ENCODE results near the gene LHX6. TPM values are rescaled to one million over a fixed set of nuclear protein-coding genes. Genes with fewer than 3 reads are reported as not detected.

The LHX6 gene
- total and polyA plus RNA-seq, 3 donors from 2014 or later: 8.8 to 11.5 (median 8.8) TPM

GRCh38 chr9:122164286-122164685 lies 64.5 kb downstream of the LHX6 start:
- no peak overlapping the region for H3K27ac ChIP-seq
- peak; percentile 26 for DNase-seq
- no peaks in the 10 kb centered on the region for H3K36me3 ChIP-seq (ENCODE audit: low read depth, missing control alignments)
- H3K9me3 ChIP-seq: no peaks in the 10 kb centered on the region
- no peak for TF ChIP-seq POLR2A (IDR thresholded peaks at IDR 0.05)
- TF ChIP-seq CTCF (IDR thresholded peaks at IDR 0.05): no peak
- intact Hi-C loops (cut with DNase I; ENCODE audit: low total_unique reads): no loop called here
- H3K27me3 ChIP-seq: no peaks in the 10 kb centered on the region
- 33 to 51% methylated on average over 2 of the region's 2 CpGs for WGBS, 2 donors
- H3K4me1 ChIP-seq: no peaks in the 10 kb centered on the region
- no peak overlapping the region for H3K4me3 ChIP-seq

GRCh38 chr9:122162415-122162814 lies 66.3 kb downstream of the LHX6 start:
- intact Hi-C loops (cut with DNase I; ENCODE audit: low total_unique reads): no loop called here
- no peaks in the 10 kb centered on the region for H3K36me3 ChIP-seq (ENCODE audit: low read depth, missing control alignments)
- H3K4me1 ChIP-seq: peaks cover 11% of the 10 kb centered on the region
- no peaks in the 10 kb centered on the region for H3K9me3 ChIP-seq
- no peak for TF ChIP-seq CTCF (IDR thresholded peaks at IDR 0.05)
- TF ChIP-seq POLR2A (IDR thresholded peaks at IDR 0.05): no peak
- no peak overlapping the region for H3K4me3 ChIP-seq
- DNase-seq: no peak
- H3K27ac ChIP-seq: no peak overlapping the region
- no peaks in the 10 kb centered on the region for H3K27me3 ChIP-seq

GRCh38 chr9:122159925-122160246 lies 68.9 kb downstream of the LHX6 start:
- Histone ChIP-seq H3K4me3 (peak overlapping the region; percentile 92 to 99), H3K27me3 (no peaks in the 10 kb centered on the region), H3K36me3 (ENCODE audit: low read depth, missing control alignments) (no peaks in the 10 kb centered on the region), H3K9me3 (no peaks in the 10 kb centered on the region), H3K27ac (no peak overlapping the region), H3K4me1 (peaks cover 11% of the 10 kb centered on the region)
- TF ChIP-seq CTCF (IDR thresholded peaks at IDR 0.05): no peak
- no peak for TF ChIP-seq POLR2A (IDR thresholded peaks at IDR 0.05)
- DNase-seq: no peak
- intact Hi-C loops (cut with DNase I; ENCODE audit: low total_unique reads): no loop called here
- 11 to 15% methylated on average over 5 to 6 of the region's 6 CpGs for WGBS, 2 donors

GRCh38 chr9:122159026-122159924 lies 69.5 kb downstream of the LHX6 start, which contains the start of the genes MORN5 and NDUFA8:
Gene MORN5 (plus strand): TSS chr9:122159908. CDS start chr9:122159973, 65 bp downstream.
Gene NDUFA8 (minus strand): TSS chr9:122159779. CDS start chr9:122159677, 102 bp downstream.
- Histone ChIP-seq H3K9me3 (no peaks in the 10 kb centered on the region), H3K27me3 (no peaks in the 10 kb centered on the region), H3K36me3 (ENCODE audit: low read depth, missing control alignments) (no peaks in the 10 kb centered on the region), H3K4me3 (peak within 1 kb of the TSS; percentile 92 to 99), H3K4me1 (peaks cover 11% of the 10 kb centered on the region), H3K27ac (peak within 1 kb of the TSS; percentile 52 to 88)
- WGBS, 2 donors: 0 to 1% methylated on average over 28 to 56 of the region's 56 CpGs
- peak; percentile 70 for TF ChIP-seq POLR2A (IDR thresholded peaks at IDR 0.05)
- TF ChIP-seq CTCF (IDR thresholded peaks at IDR 0.05): peak in 1 of 3 experiments; percentile 28
- intact Hi-C loops (cut with DNase I; ENCODE audit: low total_unique reads): no loop called here
- DNase-seq: peak; percentile 96
